ENCODE data around the gene CCDC126.

- TF ChIP-seq EZH2 (IDR thresholded peaks at IDR 0.05) (no peak), FOXP2 (optimal IDR thresholded peaks at IDR 0.05; ENCODE audit: control extremely low read depth, extremely low read length, insufficient read depth) (no peak)
Observed at GRCh38 chr7:23664122-23664521, 66.9 kb downstream of the CCDC126 start.

Measured in SK-N-MC (cell line).